SK-N-SH treated with all-trans-retinoic acid at 6 μM for 48 hours (cell line): ENCODE data around the gene DRC1.
"Not testable (repeated sequence)": the region's sequence is repeated elsewhere in the genome, so short reads cannot be mapped to it uniquely, and the experiment has no call there.

Experiments
- ATAC-seq: fragments of 200-7000 bp; cut with Tn5 transposase; 3 replicates; pipeline ENCODE4 v1.9.1; 2020; ENCODE audit warnings: mild to moderate bottlenecking, moderate library complexity
- ARNTL ChIP-seq: fragments of 450-650 bp; formaldehyde crosslinking; IDR thresholded peaks from 2 replicates; pipeline ENCODE4 v1.5.0; 2020; ENCODE audit warnings: low read depth, mild to moderate bottlenecking, moderate library complexity, borderline replicate concordance
- BACH2 ChIP-seq: fragments of 250-450 bp; sonication (Bioruptor Pico); IDR thresholded peaks from 2 replicates; pipeline ENCODE4 v1.9.0; 2021; ENCODE audit warnings: mild to moderate bottlenecking, borderline replicate concordance
- CSDC2 ChIP-seq: fragments of 250-450 bp; sonication (Bioruptor Pico); IDR thresholded peaks from 2 replicates; pipeline ENCODE4 v1.5.0; 2020; ENCODE audit warnings: mild to moderate bottlenecking, moderate library complexity
- ESRRG ChIP-seq: fragments of 250-450 bp; sonication (Bioruptor Pico); IDR thresholded peaks from 2 replicates; pipeline ENCODE4 v1.6.1; 2021; ENCODE audit warnings: mild to moderate bottlenecking
- GLIS3 ChIP-seq: fragments of 250-450 bp; sonication (Bioruptor Pico); IDR thresholded peaks from 2 replicates; pipeline ENCODE4 v1.5.0; 2020; ENCODE audit warnings: mild to moderate bottlenecking, moderate library complexity
- ISL1 ChIP-seq: fragments of 250-450 bp; sonication (Bioruptor Pico); IDR thresholded peaks from 2 replicates; pipeline ENCODE4 v2.1.2; 2022; ENCODE audit warnings: mild to moderate bottlenecking, moderate library complexity
- OSR1 ChIP-seq: fragments of 250-450 bp; sonication (Bioruptor Pico); IDR thresholded peaks from 2 replicates; pipeline ENCODE4 v1.8.0; 2022; ENCODE audit warnings: moderate library complexity, mild to moderate bottlenecking, inconsistent platforms
- PATZ1 ChIP-seq: fragments of 250-450 bp; sonication (Bioruptor Pico); IDR thresholded peaks from 2 replicates; pipeline ENCODE4 v1.8.0; 2020; ENCODE audit warnings: mild to moderate bottlenecking, moderate library complexity, borderline replicate concordance
- POU6F1 ChIP-seq: fragments of 250-450 bp; sonication (Bioruptor Pico); IDR thresholded peaks from 2 replicates; pipeline ENCODE4 v1.8.0; 2021; ENCODE audit warnings: low read depth, mild to moderate bottlenecking, moderate library complexity, borderline replicate concordance
- PPARA ChIP-seq: fragments of 250-450 bp; sonication (Bioruptor Pico); IDR thresholded peaks from 2 replicates; pipeline ENCODE4 v1.5.0; 2020; ENCODE audit warnings: mild to moderate bottlenecking, borderline replicate concordance
- RARB ChIP-seq: fragments of 250-450 bp; sonication (Bioruptor Pico); IDR thresholded peaks from 2 replicates; pipeline ENCODE4 v1.8.0; 2021; ENCODE audit warnings: mild to moderate bottlenecking, moderate library complexity
- SNAI2 ChIP-seq: fragments of 250-450 bp; sonication (Bioruptor Pico); IDR thresholded peaks from 2 replicates; pipeline ENCODE4 v1.5.0; 2020; ENCODE audit warnings: mild to moderate bottlenecking, moderate library complexity
- TCF4 ChIP-seq: fragments of 250-450 bp; sonication (Bioruptor Pico); IDR thresholded peaks from 2 replicates; pipeline ENCODE4 v1.8.0; 2021; ENCODE audit warnings: mild to moderate bottlenecking, moderate library complexity, borderline replicate concordance
- TOX ChIP-seq: fragments of 250-450 bp; sonication (Bioruptor Pico); IDR thresholded peaks from 2 replicates; pipeline ENCODE4 v1.8.0; 2021; ENCODE audit warnings: mild to moderate bottlenecking, moderate library complexity, borderline replicate concordance
- TSHZ2 ChIP-seq: fragments of 250-450 bp; sonication (Bioruptor Pico); IDR thresholded peaks from 2 replicates; pipeline ENCODE4 v1.5.0; 2020; ENCODE audit warnings: mild to moderate bottlenecking, moderate library complexity
- ZFP3 ChIP-seq: fragments of 250-450 bp; sonication (Bioruptor Pico); IDR thresholded peaks from 2 replicates; pipeline ENCODE4 v1.5.0; 2020; ENCODE audit warnings: mild to moderate bottlenecking, moderate library complexity
- ZFP30 ChIP-seq: fragments of 450-650 bp; formaldehyde crosslinking; IDR thresholded peaks from 2 replicates; pipeline ENCODE4 v1.5.0; 2022; ENCODE audit warnings: mild to moderate bottlenecking, moderate library complexity
- ZNF565 ChIP-seq: fragments of 450-650 bp; formaldehyde crosslinking; conservative IDR thresholded peaks from 2 replicates; pipeline ENCODE4 v1.5.0; 2020; ENCODE audit warnings: low read depth, mild to moderate bottlenecking, moderate library complexity
- ZNF70 ChIP-seq: fragments of 450-650 bp; formaldehyde crosslinking; IDR thresholded peaks from 2 replicates; pipeline ENCODE4 v1.5.0; 2020; ENCODE audit warnings: mild to moderate bottlenecking, moderate library complexity
- ZNF8 ChIP-seq: fragments of 450-650 bp; formaldehyde crosslinking; IDR thresholded peaks from 2 replicates; pipeline ENCODE4 v1.5.0; 2020; ENCODE audit warnings: mild to moderate bottlenecking, moderate library complexity
- TF ChIP-seq, protein P1 (sequence below): fragments of 250-450 bp; sonication (Bioruptor Pico); IDR thresholded peaks from 2 replicates; pipeline ENCODE4 v1.5.1; 2020; ENCODE audit warnings: low read depth, mild to moderate bottlenecking, moderate library complexity
- TF ChIP-seq, protein P2 (sequence below): fragments of 250-450 bp; sonication (Bioruptor Pico); IDR thresholded peaks from 2 replicates; pipeline ENCODE4 v1.5.1; 2021; ENCODE audit warnings: mild to moderate bottlenecking, moderate library complexity

DRC1 gene

GRCh38 chr2:26466662-26467310 lies 65.1 kb downstream of the DRC1 start:
- ATAC-seq: no peak

GRCh38 chr2:26468544-26468943 lies 66.8 kb downstream of the DRC1 start:
- ATAC-seq: not testable (repeated sequence)

More at GRCh38 chr2:26466662-26467310, 65.1 kb downstream of the DRC1 start:
- TF ChIP-seq, protein P1, sequence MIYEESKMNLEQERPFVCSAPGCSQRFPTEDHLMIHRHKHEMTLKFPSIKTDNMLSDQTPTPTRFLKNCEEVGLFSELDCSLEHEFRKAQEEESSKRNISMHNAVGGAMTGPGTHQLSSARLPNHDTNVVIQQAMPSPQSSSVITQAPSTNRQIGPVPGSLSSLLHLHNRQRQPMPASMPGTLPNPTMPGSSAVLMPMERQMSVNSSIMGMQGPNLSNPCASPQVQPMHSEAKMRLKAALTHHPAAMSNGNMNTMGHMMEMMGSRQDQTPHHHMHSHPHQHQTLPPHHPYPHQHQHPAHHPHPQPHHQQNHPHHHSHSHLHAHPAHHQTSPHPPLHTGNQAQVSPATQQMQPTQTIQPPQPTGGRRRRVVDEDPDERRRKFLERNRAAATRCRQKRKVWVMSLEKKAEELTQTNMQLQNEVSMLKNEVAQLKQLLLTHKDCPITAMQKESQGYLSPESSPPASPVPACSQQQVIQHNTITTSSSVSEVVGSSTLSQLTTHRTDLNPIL (CRISPR knock-in tag): no peak
- TF ChIP-seq ZNF70 (CRISPR knock-in tag) (no peak), PPARA (CRISPR knock-in tag) (no peak), ARNTL (CRISPR knock-in tag) (no peak), TCF4 (no peak), SNAI2 (CRISPR knock-in tag) (no peak), POU6F1 (no peak), PATZ1 (no peak), BACH2 (no peak), ZNF565 (CRISPR knock-in tag) (no peak), RARB (no peak), ISL1 (CRISPR knock-in tag) (no peak), ZFP30 (no peak), TOX (CRISPR knock-in tag) (no peak)

- ATAC-seq: no peak
- TF ChIP-seq TOX (CRISPR knock-in tag): no peak
- TF ChIP-seq POU6F1: no peak
- no peak for TF ChIP-seq BACH2
- TF ChIP-seq ZFP30: no peak
- no peak for TF ChIP-seq SNAI2 (CRISPR knock-in tag)
- TF ChIP-seq ZFP3 (CRISPR knock-in tag): no peak
- TF ChIP-seq, protein P2, sequence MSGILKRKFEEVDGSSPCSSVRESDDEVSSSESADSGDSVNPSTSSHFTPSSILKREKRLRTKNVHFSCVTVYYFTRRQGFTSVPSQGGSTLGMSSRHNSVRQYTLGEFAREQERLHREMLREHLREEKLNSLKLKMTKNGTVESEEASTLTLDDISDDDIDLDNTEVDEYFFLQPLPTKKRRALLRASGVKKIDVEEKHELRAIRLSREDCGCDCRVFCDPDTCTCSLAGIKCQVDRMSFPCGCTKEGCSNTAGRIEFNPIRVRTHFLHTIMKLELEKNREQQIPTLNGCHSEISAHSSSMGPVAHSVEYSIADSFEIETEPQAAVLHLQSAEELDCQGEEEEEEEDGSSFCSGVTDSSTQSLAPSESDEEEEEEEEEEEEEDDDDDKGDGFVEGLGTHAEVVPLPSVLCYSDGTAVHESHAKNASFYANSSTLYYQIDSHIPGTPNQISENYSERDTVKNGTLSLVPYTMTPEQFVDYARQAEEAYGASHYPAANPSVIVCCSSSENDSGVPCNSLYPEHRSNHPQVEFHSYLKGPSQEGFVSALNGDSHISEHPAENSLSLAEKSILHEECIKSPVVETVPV: no peak
- no peak for TF ChIP-seq ZNF565 (CRISPR knock-in tag)
- TF ChIP-seq GLIS3 (CRISPR knock-in tag): no peak
- no peak for TF ChIP-seq TCF4
- no peak for TF ChIP-seq ISL1 (CRISPR knock-in tag)
- no peak for TF ChIP-seq ARNTL (CRISPR knock-in tag)
- no peak for TF ChIP-seq OSR1
- no peak for TF ChIP-seq ESRRG
- no peak for TF ChIP-seq PPARA (CRISPR knock-in tag)
- TF ChIP-seq, all 23 proteins: peak for 0
Observed at GRCh38 chr2:26469092-26469710, 67.5 kb downstream of the DRC1 start.

DNA sequence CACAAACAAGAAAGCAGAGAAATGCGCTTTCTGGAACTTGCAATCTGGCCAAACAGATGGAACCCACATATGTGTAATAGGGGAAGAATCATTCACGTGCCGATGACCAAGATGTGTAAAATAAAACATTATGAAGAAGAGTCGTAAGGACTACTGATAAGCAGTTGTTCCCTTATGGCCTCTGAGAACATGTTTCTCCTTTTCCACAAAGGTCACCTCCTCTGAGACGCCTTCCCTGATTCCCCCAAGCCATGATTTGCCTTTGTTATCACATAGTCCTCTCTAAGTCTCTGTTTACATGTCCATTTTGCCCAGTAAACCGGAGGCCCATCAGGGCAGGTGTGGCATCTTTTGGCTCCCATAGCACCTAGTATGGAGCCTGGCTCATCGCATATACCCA lies 68.2 kb downstream of the DRC1 start:
- no peak for ATAC-seq
- TF ChIP-seq, protein P2: no peak
- no peak for TF ChIP-seq ZNF565 (CRISPR knock-in tag)
- TF ChIP-seq ZNF8 (CRISPR knock-in tag): no peak
- TF ChIP-seq ZFP3 (CRISPR knock-in tag): no peak
- no peak for TF ChIP-seq RARB
- TF ChIP-seq CSDC2 (CRISPR knock-in tag): no peak
- TF ChIP-seq TSHZ2 (CRISPR knock-in tag): no peak
- TF ChIP-seq ARNTL (CRISPR knock-in tag): no peak
- no peak for TF ChIP-seq ZNF70 (CRISPR knock-in tag)
